ENCODE data around the gene TGM3. TPM values are rescaled to one million over a fixed set of nuclear protein-coding genes. Genes with fewer than 3 reads are reported as not detected.
"Not testable (repeated sequence)": the region's sequence is repeated elsewhere in the genome, so short reads cannot be mapped to it uniquely, and the experiment has no call there.

Gene TGM3
- total RNA-seq, 2 donors from 2014 or later = not detected

GRCh38 chr20:2264621-2265374 lies 31.0 kb upstream of the TGM3 start:
- H3K9me3 ChIP-seq (ENCODE audit: control insufficient read depth, low read length, poor library complexity, severe bottlenecking); H3K4me1 Mint-ChIP-seq; H3K36me3 Mint-ChIP-seq (ENCODE audit: low read depth); ATAC-seq; H3K27ac Mint-ChIP-seq: not testable (repeated sequence)
- Mint-ChIP-seq H3K4me3 (peak overlapping the region; percentile 37), H3K27me3 (peaks cover 17% of the 10 kb centered on the region)
- DNase-seq = peak in 1 of 3 donors; percentile 9

- DNase-seq = no peak
- no peaks in the 10 kb centered on the region for H3K36me3 Mint-ChIP-seq (ENCODE audit: low read depth)
- no peak overlapping the region for H3K4me3 Mint-ChIP-seq
- peaks cover 20% of the 10 kb centered on the region for H3K27me3 Mint-ChIP-seq
- ATAC-seq = no peak
- H3K9me3 ChIP-seq (ENCODE audit: control insufficient read depth, low read length, poor library complexity, severe bottlenecking) = no peaks in the 10 kb centered on the region
- H3K27ac Mint-ChIP-seq = no peak overlapping the region
- H3K4me1 Mint-ChIP-seq = no peaks in the 10 kb centered on the region
Observed at GRCh38 chr20:2273634-2274302, 22.0 kb upstream of the TGM3 start.

GRCh38 chr20:2276015-2276414 lies 19.8 kb upstream of the TGM3 start:
- H3K36me3 Mint-ChIP-seq (ENCODE audit: low read depth) = no peaks in the 10 kb centered on the region
- DNase-seq (no peak), ATAC-seq (no peak)
- H3K9me3 ChIP-seq (ENCODE audit: control insufficient read depth, low read length, poor library complexity, severe bottlenecking) = no peaks in the 10 kb centered on the region
- no peak overlapping the region for H3K4me3 Mint-ChIP-seq
- peaks cover 5% of the 10 kb centered on the region for H3K4me1 Mint-ChIP-seq
- peaks cover 20% of the 10 kb centered on the region for H3K27me3 Mint-ChIP-seq
- H3K27ac Mint-ChIP-seq = no peak overlapping the region

- no peak for ATAC-seq
- H3K4me3 Mint-ChIP-seq = no peak overlapping the region
- H3K27me3 Mint-ChIP-seq = peaks cover 12% of the 10 kb centered on the region
- H3K36me3 Mint-ChIP-seq (ENCODE audit: low read depth) = no peaks in the 10 kb centered on the region
- no peak overlapping the region for H3K27ac Mint-ChIP-seq
- H3K4me1 Mint-ChIP-seq = peaks cover 5% of the 10 kb centered on the region
- H3K9me3 ChIP-seq (ENCODE audit: control insufficient read depth, low read length, poor library complexity, severe bottlenecking) = no peaks in the 10 kb centered on the region
- DNase-seq = no peak
Observed at GRCh38 chr20:2279253-2279779, 16.5 kb upstream of the TGM3 start.

- H3K4me1 Mint-ChIP-seq = peaks cover 5% of the 10 kb centered on the region
- H3K9me3 ChIP-seq (ENCODE audit: control insufficient read depth, low read length, poor library complexity, severe bottlenecking) = no peaks in the 10 kb centered on the region
- no peak overlapping the region for H3K27ac Mint-ChIP-seq
- H3K36me3 Mint-ChIP-seq (ENCODE audit: low read depth) = no peaks in the 10 kb centered on the region
- DNase-seq = no peak
- peaks cover 11% of the 10 kb centered on the region for H3K27me3 Mint-ChIP-seq
- no peak for ATAC-seq
- no peak overlapping the region for H3K4me3 Mint-ChIP-seq
Observed at GRCh38 chr20:2280082-2280481, 15.7 kb upstream of the TGM3 start.

GRCh38 chr20:2281563-2281962 lies 14.2 kb upstream of the TGM3 start:
- Mint-ChIP-seq H3K27ac (no peak overlapping the region), H3K4me1 (peaks cover 5% of the 10 kb centered on the region), H3K27me3 (peaks cover 11% of the 10 kb centered on the region), H3K36me3 (ENCODE audit: low read depth) (no peaks in the 10 kb centered on the region), H3K4me3 (no peak overlapping the region)
- H3K9me3 ChIP-seq (ENCODE audit: control insufficient read depth, low read length, poor library complexity, severe bottlenecking) = no peaks in the 10 kb centered on the region
- ATAC-seq = no peak
- DNase-seq = no peak

GRCh38 chr20:2282181-2282580 lies 13.6 kb upstream of the TGM3 start:
- Mint-ChIP-seq H3K4me1 (peaks cover 5% of the 10 kb centered on the region), H3K36me3 (ENCODE audit: low read depth) (no peaks in the 10 kb centered on the region), H3K4me3 (no peak overlapping the region), H3K27me3 (peaks cover 11% of the 10 kb centered on the region), H3K27ac (no peak overlapping the region)
- DNase-seq = no peak
- ATAC-seq = no peak
- H3K9me3 ChIP-seq (ENCODE audit: control insufficient read depth, low read length, poor library complexity, severe bottlenecking) = no peaks in the 10 kb centered on the region

- no peaks in the 10 kb centered on the region for H3K36me3 Mint-ChIP-seq (ENCODE audit: low read depth)
- H3K4me1 Mint-ChIP-seq = peaks cover 5% of the 10 kb centered on the region
- no peak for ATAC-seq
- no peak overlapping the region for H3K27ac Mint-ChIP-seq
- H3K4me3 Mint-ChIP-seq = no peak overlapping the region
- DNase-seq = no peak
- H3K27me3 Mint-ChIP-seq = no peaks in the 10 kb centered on the region
- H3K9me3 ChIP-seq (ENCODE audit: control insufficient read depth, low read length, poor library complexity, severe bottlenecking) = no peaks in the 10 kb centered on the region
Observed at GRCh38 chr20:2283706-2284423, 11.9 kb upstream of the TGM3 start.

GRCh38 chr20:2285193-2285592 lies 10.6 kb upstream of the TGM3 start:
- Mint-ChIP-seq H3K4me1 (no peaks in the 10 kb centered on the region), H3K4me3 (no peak overlapping the region), H3K27ac (no peak overlapping the region), H3K36me3 (ENCODE audit: low read depth) (no peaks in the 10 kb centered on the region), H3K27me3 (no peaks in the 10 kb centered on the region)
- DNase-seq (no peak), ATAC-seq (no peak)
- no peaks in the 10 kb centered on the region for H3K9me3 ChIP-seq (ENCODE audit: control insufficient read depth, low read length, poor library complexity, severe bottlenecking)

GRCh38 chr20:2285613-2286012 lies 10.2 kb upstream of the TGM3 start:
- Mint-ChIP-seq H3K27ac (no peak overlapping the region), H3K4me1 (no peaks in the 10 kb centered on the region), H3K36me3 (ENCODE audit: low read depth) (no peaks in the 10 kb centered on the region), H3K27me3 (peaks cover under 1% of the 10 kb centered on the region), H3K4me3 (no peak overlapping the region)
- DNase-seq (no peak), ATAC-seq (no peak)
- no peaks in the 10 kb centered on the region for H3K9me3 ChIP-seq (ENCODE audit: control insufficient read depth, low read length, poor library complexity, severe bottlenecking)

- no peak for DNase-seq
- Mint-ChIP-seq H3K27me3 (peaks cover 5% of the 10 kb centered on the region), H3K4me3 (no peak overlapping the region), H3K36me3 (ENCODE audit: low read depth) (no peaks in the 10 kb centered on the region), H3K27ac (no peak overlapping the region), H3K4me1 (no peaks in the 10 kb centered on the region)
- no peak for ATAC-seq
- no peaks in the 10 kb centered on the region for H3K9me3 ChIP-seq (ENCODE audit: control insufficient read depth, low read length, poor library complexity, severe bottlenecking)
Observed at GRCh38 chr20:2287504-2287903, 8.3 kb upstream of the TGM3 start.

- no peak for DNase-seq
- H3K36me3 Mint-ChIP-seq (ENCODE audit: low read depth) = no peaks in the 10 kb centered on the region
Observed at GRCh38 chr20:2289475-2289874, 6.3 kb upstream of the TGM3 start.

GRCh38 chr20:2290486-2290885 lies 5.3 kb upstream of the TGM3 start:
- no peak overlapping the region for H3K27ac Mint-ChIP-seq
- no peaks in the 10 kb centered on the region for H3K4me1 Mint-ChIP-seq
- DNase-seq (no peak), ATAC-seq (no peak)
- H3K4me3 Mint-ChIP-seq = no peak overlapping the region
- peaks cover 20% of the 10 kb centered on the region for H3K27me3 Mint-ChIP-seq
- no peaks in the 10 kb centered on the region for H3K36me3 Mint-ChIP-seq (ENCODE audit: low read depth)
- H3K9me3 ChIP-seq (ENCODE audit: control insufficient read depth, low read length, poor library complexity, severe bottlenecking) = no peaks in the 10 kb centered on the region

More at GRCh38 chr20:2289475-2289874, 6.3 kb upstream of the TGM3 start:
- Mint-ChIP-seq H3K4me3 (no peak overlapping the region), H3K27ac (no peak overlapping the region), H3K4me1 (no peaks in the 10 kb centered on the region), H3K27me3 (peaks cover 11% of the 10 kb centered on the region)
- no peaks in the 10 kb centered on the region for H3K9me3 ChIP-seq (ENCODE audit: control insufficient read depth, low read length, poor library complexity, severe bottlenecking)
- no peak for ATAC-seq
